ENCODE data around the gene FPGS.

GRCh38 chr9:127848756-127849504, 46.2 kb downstream of the FPGS start:
- TF ChIP-seq POLR2A (IDR thresholded peaks at IDR 0.05) (no peak), CTCF (IDR thresholded peaks at IDR 0.05) (no peak)
